ENCODE data around the gene LRRC17.
"Not testable (repeated sequence)": the region's sequence is repeated elsewhere in the genome, so short reads cannot be mapped to it uniquely, and the experiment has no call there.

Gene LRRC17

DNA sequence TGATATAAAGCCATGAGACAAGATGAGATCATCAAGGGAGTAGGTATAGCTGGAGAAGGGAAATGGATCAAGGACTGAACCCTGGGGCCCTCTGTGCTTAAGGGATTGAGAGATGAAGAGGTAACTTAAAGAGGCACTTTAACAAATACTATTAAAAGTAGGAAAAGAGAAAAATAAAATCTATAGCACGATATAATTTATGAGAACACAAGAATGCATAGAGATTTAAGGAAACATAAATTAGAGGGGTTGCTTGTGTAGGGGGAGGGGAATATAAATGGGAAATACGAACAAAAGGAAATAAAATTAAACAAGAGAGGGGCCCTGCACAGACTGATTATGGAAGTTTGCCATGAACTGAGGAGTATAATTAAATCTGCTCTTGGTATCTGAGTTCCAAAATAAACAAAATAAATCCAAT lies 15.6 kb upstream of the LRRC17 start:
- no peak for DNase-seq (ENCODE audit: low spot score)

DNA sequence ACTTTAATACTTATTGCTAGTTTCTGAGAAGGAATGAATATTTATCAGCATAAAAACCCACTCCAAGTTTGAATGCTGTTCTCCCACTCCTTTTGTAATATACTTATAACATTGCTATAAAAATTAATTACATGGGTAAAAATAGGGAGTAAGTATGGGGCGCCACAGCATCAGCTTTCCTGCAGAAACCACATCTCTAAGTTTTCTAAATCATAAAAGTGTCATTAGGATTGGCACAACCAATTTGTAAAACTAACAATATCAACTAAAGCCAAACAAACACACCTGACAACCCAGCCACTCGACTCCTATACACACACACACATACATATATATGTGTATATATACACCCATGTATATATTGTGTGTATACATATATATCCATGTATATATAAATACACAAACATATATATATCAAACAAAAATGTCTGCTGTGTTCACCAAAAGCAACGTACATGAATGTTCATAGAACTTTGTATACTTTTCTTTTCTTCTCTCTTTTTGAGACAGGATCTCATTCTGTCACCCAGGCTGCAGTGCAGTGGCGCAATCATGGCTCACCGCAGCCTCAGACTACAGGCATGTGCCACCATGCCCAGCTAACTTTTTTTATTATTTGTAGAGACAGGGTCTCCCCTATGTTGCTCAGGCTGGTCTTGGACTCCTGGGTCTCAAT lies 14.8 kb upstream of the LRRC17 start:
- DNase-seq (ENCODE audit: low spot score) = no peak

DNA sequence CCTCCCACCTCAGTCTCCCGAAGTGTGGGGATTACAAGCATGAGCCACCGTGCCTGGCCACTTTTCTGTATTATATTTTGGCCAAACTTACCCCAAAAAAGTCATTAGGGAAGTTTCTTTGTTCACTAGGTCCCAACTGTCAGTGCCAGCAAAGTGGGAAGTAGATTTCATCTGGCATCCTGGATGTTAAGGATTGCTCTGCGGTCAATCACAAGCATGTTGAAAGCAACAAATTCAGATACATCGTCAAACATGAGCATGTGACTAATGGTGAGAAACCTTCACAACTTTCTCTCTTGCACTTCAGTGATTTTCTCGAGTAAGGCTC lies 14.3 kb upstream of the LRRC17 start:
- no peak for DNase-seq (ENCODE audit: low spot score)

DNA sequence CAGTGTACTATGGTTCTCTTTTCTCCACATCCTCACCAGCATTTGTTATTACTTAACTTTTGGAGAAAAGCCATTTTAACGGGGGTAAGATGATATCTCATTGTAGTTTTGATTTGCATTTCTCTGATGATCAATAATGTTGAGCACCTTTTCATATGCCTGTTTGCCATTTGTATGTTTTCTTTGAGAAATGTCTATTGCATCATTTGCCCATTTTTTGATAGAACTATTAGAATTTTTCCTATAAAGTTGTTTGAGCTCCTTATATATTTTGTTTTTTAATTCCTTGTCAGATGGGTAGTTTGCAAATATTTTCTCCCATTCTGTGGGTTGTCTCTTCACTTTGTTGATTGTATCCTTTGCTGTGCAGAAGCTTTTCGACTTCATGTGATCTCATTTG lies 10.7 kb upstream of the LRRC17 start:
- not testable (repeated sequence) for DNase-seq (ENCODE audit: low spot score)

DNA sequence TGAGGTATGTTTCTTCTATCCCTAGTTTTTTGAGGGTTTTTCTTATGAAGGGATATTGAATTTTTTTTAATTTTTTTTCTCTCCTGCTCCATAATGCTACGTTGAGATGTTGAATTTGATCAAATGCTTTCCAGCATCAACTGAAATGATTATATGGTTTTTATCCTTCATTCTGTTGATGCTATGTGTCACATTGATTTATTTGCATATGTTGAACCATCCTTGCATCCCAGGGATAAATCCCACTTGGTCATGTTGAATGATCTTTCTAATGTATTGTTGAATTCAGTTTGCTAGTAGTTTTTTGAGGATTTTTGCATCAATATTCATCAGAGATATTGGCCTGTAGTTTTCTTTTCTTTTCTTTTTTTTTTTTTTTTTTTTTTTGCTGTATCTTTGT lies 9.2 kb upstream of the LRRC17 start:
- not testable (repeated sequence) for DNase-seq (ENCODE audit: low spot score)

DNA sequence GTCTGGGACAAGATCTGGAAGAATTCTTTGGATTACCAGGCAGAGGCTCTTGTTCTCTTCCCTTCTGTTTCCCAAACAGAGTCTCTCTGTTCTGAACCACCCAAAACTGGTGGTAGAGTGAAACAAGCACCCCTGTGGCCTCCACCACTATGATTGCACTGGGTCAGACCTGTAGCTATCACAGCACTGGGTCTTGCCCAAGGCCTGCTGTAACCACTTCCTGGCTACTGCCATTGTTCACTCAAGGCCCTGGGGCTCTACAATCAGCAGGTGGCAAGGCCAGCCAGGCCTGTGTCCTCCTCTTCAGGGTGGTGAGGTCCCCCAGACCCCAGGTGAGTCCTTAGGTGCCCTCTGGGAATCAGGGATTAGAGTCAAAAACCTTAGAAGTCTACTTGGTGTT lies 4.1 kb upstream of the LRRC17 start:
- no peak for DNase-seq (ENCODE audit: low spot score)

DNA sequence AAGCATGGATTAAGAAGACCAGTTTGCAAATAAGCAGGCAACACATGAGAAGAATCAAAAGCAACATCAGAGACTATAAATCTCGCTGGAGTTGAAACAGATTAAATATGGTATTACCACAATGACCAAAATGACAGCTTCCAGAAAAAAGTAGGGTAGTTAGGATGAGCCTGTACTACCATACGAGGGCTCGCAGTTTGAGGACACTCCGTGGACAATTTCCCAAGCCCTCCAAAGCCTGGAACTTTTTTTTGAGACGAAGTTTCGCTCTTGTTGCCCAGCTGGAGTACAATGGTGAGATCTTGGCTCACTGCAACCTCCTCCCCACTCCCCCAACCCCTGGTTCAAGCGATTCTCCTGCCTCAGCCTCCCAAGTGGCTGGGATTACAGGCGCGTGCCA lies 1.0 kb downstream of the LRRC17 start:
- DNase-seq (ENCODE audit: low spot score) = no peak

DNA sequence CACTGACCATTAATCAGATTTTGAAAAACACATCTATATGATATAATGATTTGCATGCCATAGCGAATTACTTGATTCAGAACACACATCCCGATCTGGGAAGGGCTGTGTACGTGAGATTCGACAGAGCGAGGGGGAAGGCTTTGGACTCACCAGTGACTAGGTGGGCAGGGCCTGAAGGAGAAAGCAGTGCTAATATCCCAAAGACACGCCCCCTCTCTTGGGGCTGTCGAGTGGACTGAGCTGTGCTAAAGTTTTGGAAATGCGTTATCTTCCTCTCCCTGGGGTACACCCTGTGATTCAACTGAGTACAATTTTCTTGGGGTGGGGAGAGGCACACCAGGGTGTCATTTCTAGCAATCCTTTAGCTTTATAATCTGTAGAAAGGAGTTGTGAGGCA lies 1.8 kb downstream of the LRRC17 start:
- no peak for DNase-seq (ENCODE audit: low spot score)

DNA sequence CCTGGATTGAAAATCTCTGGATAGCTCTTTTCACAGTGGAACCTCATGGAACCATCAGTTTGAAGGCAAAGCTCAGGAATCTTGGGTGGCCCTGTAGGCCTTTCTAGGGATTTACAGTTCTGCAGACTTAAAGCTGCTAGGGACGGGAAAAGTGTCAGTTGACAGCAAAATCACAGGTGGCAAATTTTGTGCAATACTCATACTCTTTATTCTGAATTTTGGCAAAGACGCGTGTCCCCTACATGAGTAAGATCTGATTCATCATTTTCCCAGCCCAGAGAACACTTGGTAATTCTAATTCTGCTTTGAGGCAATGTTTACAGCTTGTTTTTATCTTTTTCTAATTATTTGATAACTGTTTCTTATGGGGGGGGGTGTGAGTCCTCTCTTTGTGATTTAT lies 3.6 kb downstream of the LRRC17 start:
- DNase-seq (ENCODE audit: low spot score) = no peak

DNA sequence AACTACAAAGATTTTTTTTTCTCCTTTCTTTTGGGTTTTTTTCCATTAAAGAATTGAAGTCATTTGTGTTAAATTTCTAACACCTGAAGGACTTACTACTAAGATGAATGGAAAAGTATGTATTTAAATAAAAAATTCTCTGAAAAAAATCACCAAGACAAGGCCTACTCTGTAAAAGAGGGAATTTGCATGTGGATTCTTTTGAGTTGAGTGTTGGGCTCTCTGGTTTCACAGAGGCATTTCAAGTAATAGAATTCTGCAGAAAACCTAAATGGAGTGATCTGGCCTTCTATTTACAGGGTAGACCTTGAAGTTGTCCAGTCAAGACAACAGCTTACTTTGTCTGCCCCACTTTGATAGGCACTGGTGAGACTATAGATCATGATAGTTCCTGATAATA lies 4.1 kb downstream of the LRRC17 start:
- no peak for DNase-seq (ENCODE audit: low spot score)

DNA sequence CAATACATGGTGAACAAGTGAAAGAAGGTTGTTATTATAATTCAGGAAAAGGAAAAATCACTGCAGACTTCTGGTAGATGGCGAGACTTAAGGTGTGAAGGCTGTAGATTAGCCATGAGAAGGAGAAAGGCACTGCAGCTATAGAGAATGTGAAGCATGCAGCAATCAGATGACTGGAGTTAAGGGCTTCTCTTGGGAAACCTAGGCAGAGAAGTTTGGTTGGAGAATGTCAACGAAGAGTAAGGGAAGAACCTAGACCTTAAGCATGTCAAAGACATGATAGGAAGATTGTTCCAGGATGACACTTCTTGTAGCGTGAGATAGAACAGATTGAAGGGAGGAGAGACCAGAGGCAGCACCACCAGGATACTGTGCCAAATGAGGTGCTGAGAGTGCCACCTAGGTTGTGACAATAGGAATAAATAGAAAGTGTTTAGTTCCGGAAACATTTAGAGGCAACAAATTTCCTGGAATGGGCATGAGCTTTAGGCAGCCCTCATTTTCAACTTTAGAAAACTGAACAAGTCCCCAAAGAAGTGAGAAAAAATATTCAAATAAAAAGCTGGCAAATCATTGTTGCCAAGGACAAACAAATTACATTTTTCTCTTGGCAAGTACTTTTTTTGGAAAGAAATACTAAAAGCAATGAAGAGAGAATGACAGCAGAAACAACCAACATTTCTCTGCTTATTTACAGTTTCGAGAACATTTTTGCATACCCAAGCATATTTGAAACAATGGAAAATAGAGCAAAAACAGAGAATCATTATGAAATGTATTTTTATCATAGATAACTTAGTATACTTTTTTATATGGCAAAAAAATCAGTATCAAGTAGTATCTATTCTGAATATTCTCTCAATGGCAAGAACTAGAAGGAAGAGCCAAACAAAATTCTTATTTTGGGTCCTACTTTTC lies 4.9 kb downstream of the LRRC17 start:
- no peak for DNase-seq (ENCODE audit: low spot score)

DNA sequence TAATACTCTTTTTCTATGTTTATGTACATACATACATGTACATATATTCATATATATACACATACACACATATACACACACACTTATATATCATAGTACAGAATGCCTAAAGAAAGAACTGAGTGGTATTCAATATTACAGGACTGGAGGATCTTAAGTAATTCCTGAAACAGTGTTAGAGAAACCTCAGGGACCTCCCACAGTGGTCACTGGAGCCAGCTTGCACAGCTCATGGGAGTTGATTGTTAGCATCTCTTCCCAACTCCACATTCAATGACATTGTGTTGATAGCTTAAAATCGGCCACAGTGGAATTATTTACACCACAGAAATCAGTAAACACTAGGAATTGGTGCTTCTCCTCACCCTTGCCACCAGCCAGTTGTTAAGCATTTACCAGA lies 6.0 kb downstream of the LRRC17 start:
- DNase-seq (ENCODE audit: low spot score) = no peak

DNA sequence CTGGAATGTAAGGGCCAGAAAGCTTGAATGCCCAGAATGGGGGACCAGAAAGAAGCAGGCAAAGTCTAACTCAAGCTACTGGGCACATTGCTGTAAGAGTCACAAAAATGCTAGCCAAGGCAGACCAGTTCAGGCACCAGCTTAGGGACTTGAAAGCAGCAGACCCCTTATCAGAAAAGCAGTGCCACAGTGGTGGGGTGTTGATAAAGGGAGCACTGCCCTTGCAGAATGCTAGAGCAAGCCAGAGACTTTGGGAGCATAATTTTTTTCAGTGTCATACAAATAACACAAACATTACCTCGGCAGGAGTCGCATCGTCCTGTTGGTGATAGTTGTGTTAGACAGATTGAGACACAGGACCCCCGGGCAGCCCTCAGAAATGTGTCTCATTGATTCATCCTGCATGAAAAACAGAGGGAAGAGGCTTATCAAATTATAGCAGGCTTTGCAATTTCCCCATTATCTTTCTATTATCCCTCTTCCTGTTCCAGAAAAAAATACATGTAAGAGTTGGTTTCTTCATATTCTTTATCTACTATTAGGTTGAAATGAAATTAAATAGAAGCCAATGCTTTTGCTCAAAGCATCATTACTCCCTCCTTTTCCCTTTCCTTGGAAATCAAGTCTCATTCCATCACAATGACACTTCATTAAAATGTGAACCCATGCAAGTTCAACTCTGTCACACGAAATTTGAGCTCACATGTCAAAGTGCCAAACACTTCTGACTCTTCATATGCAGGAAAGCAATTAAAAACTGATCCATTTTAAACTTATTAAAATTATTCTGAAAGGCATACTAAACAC lies 13.4 kb downstream of the LRRC17 start:
- no peak for DNase-seq (ENCODE audit: low spot score)

DNA sequence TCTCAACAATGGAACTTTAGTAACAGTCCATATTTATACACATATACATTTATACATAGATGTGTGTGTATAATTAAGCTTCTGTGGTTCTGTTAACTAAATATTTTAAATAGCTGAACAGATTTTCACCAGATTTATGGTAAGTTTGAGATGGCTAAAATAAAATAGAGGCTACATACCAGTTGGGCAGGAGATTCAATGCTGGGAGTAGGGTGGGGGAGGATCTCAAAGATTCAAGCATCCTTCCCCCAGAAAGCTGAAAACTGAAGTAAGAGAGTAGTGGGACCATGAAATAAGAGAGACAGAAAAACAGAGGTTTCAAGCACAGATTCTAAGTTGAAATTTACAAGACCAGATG lies 14.0 kb downstream of the LRRC17 start:
- DNase-seq (ENCODE audit: low spot score) = no peak

DNA sequence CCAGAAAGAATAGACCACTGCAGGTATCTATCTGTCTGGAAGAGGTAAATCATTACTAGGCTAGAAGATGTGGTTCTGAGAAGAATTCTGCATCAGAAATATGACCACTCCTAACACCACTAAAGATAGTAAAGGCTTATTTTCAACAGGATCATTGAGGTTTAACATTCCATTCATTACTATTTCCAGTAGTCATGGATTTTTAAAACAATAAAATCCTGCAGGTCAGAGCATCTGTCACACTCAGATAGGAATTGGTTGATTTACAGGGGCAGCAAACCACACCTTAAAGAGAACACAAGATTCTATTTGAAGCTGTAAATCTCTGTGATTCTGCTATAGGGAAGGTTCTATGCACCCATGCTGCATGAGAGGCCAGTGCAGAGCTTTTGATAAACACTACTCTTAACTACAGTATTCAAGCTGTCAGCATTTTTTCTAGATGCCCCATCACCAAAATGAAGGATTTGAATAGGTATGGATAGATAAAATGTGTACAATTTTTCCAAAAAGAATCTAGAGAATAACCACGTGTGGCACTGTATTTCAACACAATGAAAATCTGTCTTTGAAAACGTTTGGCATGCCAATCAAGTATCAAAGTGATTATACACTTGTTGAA lies 14.6 kb downstream of the LRRC17 start:
- DNase-seq (ENCODE audit: low spot score) = no peak

DNA sequence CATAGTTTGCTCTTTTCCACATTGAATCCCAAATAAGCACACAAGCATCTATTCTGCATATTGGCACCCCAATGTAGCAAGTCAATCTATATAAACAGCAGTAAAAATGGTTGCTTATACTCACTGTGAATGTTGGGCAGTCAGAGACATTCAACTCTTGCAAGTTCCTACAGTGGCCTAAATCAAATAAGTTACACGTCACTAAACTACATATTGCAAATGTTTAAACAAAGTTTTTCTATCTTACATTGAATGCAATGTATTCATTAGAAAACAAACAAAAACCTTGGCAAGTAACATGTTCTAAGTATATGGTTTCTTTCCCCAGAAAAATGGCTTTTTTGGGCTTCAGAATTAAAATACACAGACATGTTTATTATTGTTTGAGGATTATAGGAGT lies 19.0 kb downstream of the LRRC17 start:
- DNase-seq (ENCODE audit: low spot score) = no peak

DNA sequence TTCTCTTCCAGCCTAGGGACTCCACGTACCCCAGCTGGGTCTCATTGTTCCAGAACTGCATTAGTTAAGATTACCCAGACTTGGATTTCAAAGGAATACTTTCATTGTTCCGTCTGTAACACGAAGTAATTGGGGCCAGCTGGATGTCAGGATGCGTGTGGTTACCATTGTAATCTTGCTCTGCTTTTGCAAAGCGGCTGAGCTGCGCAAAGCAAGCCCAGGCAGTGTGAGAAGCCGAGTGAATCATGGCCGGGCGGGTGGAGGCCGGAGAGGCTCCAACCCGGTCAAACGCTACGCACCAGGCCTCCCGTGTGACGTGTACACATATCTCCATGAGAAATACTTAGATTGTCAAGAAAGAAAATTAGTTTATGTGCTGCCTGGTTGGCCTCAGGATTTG lies 21.0 kb downstream of the LRRC17 start:
- peak; percentile 73 for DNase-seq (ENCODE audit: low spot score)

DNA sequence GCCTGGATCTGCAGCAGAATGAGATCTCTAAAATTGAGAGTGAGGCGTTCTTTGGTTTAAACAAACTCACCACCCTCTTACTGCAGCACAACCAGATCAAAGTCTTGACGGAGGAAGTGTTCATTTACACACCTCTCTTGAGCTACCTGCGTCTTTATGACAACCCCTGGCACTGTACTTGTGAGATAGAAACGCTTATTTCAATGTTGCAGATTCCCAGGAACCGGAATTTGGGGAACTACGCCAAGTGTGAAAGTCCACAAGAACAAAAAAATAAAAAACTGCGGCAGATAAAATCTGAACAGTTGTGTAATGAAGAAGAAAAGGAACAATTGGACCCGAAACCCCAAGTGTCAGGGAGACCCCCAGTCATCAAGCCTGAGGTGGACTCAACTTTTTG lies 21.4 kb downstream of the LRRC17 start:
- no peak for DNase-seq (ENCODE audit: low spot score)

DNA sequence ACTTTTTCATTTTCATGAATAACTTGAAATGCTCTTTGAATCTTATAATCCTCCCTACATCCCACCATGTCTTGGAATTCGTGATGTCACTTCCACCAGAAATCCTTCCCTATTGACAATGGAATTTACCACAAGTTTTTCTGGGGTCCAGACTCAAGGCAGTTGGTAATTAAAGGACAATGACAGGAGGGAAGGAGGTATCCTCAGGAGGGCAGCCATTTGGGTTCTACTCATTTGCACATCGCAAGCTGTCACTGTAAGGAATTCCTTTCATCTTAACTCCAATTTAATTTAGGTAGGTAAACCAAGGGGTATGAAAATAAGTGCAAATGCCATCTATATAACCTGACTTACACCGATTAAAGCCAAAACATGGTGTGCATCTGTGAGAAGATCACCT lies 21.9 kb downstream of the LRRC17 start:
- no peak for DNase-seq (ENCODE audit: low spot score)

DNA sequence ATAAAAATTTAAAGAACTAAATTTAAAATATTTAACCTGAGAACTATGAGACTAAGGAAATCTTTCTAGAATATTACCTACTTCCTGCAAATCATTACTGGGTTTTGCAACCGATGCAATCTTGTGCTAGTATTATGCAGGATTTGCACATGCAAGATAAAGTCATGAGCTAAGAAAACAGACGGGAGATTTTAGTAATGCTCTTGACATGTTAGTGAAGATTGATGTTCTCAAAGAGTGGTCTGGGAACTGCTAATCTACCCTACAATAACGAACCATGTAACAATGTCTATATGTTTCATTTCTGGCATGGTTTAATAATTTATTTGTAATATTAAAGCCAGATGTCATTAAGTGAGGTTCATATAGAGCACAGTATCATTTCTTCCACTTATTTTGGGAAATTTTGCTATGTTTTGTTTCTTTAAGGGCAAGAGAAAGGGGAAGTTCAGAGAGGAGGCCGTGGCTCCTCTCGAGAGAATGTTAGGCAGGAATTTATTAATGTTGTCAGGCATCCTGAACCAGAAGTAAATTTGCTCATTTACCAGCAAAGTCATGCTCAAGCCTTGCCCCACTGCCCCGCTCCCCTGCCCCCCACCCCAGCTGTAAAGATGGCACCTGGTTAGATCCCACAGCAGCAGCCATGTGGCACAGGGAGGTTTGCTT lies 22.8 kb downstream of the LRRC17 start:
- DNase-seq (ENCODE audit: low spot score) = no peak

DNA sequence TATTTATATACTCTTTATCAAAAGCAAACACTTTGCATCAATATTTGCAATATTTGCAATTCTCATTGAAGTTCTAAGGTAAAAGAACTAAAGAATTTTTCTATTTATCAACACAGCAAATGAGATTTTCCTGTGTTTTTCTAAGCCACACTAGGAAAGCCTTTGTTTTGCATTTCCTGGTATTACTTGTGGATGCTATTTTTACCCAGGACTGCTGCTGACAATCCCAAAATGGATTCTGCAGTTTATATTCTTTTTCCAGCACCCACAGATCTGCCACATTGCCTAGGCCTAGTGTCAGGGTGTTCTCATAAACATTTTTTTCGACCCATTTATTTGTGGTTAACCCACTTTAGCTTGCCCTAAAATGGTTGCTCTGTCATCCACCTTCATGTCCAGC lies 25.9 kb downstream of the LRRC17 start:
- no peak for DNase-seq (ENCODE audit: low spot score)

Data from left forelimb (tissue), 1 donor.